Transverse colon (tissue), 4 donors: Measurements from ENCODE around the gene VAV2.

Experiments
- EP300 ChIP-seq: sonication (generic); formaldehyde crosslinking; IDR thresholded peaks from one replicate; pipeline ENCODE4 v1.6.1; 2017; ENCODE audit warnings: antibody characterized with exemption, low read depth
- POLR2A ChIP-seq: fragments of 450-650 bp; IDR thresholded peaks from one replicate; pipeline ENCODE4 v1.6.1; 2016; ENCODE audit warnings: antibody characterized with exemption, mild to moderate bottlenecking, moderate library complexity
- POLR2AphosphoS5 ChIP-seq, 3 donors: sonication (generic); formaldehyde crosslinking; IDR thresholded peaks; one replicate each; pipeline ENCODE4 v1.6.1; 2016; ENCODE audit warnings: antibody characterized with exemption in 3 of 3
- TF ChIP-seq, protein P1 (sequence below), 5 experiments: fragments of 200-600 bp in 3 of 5; fragments of 450-650 bp in 2 of 5; sonication (generic) in 3 of 5; IDR thresholded peaks; 1 replicate in 2 of 5; 2 replicates in 3 of 5; pipeline ENCODE4 v1.5.1; 2016 to 2017; ENCODE audit warnings: antibody characterized with exemption in 5 of 5, inconsistent platforms in 3 of 5, mild to moderate bottlenecking in 2 of 5, moderate library complexity in 1 of 5

DNA sequence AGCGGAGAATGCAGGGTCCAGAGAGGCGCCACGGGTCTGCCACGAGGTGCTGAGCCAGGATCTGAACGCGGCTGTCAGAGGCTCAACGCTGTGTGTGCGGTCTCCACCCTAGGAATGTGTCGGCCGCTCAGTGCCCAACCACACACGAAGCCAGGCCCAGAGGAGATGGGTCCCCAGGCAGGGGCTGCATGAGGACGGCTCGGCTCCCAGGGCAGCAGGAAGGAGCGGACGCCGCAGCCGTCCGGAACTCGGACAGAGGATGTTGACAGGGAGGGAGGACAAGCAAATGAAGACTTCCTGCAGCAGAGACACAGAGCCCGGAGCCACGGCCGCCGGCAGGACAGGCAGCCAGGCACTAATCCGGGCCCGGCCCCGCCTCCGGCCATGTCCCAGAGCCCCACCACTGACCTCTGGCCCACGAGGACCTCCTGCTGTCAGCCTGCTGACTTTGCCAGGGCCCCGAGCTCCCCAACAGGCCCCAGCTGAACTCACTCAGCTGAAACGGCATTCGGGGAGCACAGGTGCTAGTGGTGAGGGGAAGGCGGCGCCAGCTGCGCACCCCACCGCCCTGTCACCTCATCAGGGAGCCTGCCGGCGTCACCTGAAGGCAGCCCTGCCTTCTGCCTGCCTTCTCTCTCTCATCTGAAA lies 12.7 kb downstream of the VAV2 start:
- no peak for TF ChIP-seq EP300
- no peak for TF ChIP-seq POLR2AphosphoS5 (IDR thresholded peaks at IDR 0.05)
- TF ChIP-seq, protein P1, sequence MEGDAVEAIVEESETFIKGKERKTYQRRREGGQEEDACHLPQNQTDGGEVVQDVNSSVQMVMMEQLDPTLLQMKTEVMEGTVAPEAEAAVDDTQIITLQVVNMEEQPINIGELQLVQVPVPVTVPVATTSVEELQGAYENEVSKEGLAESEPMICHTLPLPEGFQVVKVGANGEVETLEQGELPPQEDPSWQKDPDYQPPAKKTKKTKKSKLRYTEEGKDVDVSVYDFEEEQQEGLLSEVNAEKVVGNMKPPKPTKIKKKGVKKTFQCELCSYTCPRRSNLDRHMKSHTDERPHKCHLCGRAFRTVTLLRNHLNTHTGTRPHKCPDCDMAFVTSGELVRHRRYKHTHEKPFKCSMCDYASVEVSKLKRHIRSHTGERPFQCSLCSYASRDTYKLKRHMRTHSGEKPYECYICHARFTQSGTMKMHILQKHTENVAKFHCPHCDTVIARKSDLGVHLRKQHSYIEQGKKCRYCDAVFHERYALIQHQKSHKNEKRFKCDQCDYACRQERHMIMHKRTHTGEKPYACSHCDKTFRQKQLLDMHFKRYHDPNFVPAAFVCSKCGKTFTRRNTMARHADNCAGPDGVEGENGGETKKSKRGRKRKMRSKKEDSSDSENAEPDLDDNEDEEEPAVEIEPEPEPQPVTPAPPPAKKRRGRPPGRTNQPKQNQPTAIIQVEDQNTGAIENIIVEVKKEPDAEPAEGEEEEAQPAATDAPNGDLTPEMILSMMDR (IDR thresholded peaks at IDR 0.05): no peak
- no peak for TF ChIP-seq POLR2A
